IPS-18c (cell line): ENCODE measurements around the gene C11orf97.

ENCODE experiments used
- H3K4me3 ChIP-seq: 2 replicates; pipeline ENCODE4 v1.7.0; 2013; ENCODE audit warnings: low read depth, mild to moderate bottlenecking, low read length, moderate library complexity; ENCODE audit not compliant: insufficient read depth
- H3K9me3 ChIP-seq: one replicate; pipeline ENCODE4 v1.6.1; 2013; ENCODE audit warnings: mild to moderate bottlenecking, low read length, moderate library complexity; ENCODE audit not compliant: control insufficient read depth, insufficient read depth

The C11orf97 gene

GRCh38 chr11:94518300-94518699 lies 6.0 kb downstream of the C11orf97 start:
- H3K4me3 ChIP-seq = no peak overlapping the region
- H3K9me3 ChIP-seq = no peaks in the 10 kb centered on the region

GRCh38 chr11:94519478-94520084 lies 7.3 kb downstream of the C11orf97 start:
- Histone ChIP-seq H3K9me3 (no peaks in the 10 kb centered on the region), H3K4me3 (no peak overlapping the region)

- Histone ChIP-seq H3K4me3 (no peak overlapping the region), H3K9me3 (no peaks in the 10 kb centered on the region)
Observed at GRCh38 chr11:94521684-94522083, 9.4 kb downstream of the C11orf97 start.

DNA sequence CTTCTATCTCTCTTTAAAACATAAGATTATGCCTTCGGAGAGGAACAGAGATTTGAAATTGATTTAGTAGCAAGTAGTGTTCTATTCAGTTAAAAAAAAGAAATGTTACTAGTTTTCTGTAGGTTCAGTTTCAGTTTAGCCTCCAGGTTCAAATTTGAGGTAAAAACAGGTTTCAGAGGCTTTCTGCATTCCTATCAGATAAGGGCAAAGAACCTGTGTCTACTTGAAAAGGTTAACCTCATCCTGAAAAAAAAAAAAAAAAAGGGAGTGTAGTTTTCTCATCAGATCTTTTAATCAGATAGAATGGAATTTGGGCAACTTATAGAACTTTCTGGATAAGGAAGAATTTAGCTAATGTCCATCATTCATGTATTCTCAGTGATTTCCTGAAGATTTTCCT lies 12.1 kb downstream of the C11orf97 start:
- Histone ChIP-seq H3K9me3 (no peaks in the 10 kb centered on the region), H3K4me3 (no peak overlapping the region)

- Histone ChIP-seq H3K4me3 (no peak overlapping the region), H3K9me3 (no peaks in the 10 kb centered on the region)
Observed at GRCh38 chr11:94525546-94526324, 13.5 kb downstream of the C11orf97 start.

GRCh38 chr11:94526645-94527438 lies 14.6 kb downstream of the C11orf97 start:
- Histone ChIP-seq H3K4me3 (no peak overlapping the region), H3K9me3 (no peaks in the 10 kb centered on the region)

DNA sequence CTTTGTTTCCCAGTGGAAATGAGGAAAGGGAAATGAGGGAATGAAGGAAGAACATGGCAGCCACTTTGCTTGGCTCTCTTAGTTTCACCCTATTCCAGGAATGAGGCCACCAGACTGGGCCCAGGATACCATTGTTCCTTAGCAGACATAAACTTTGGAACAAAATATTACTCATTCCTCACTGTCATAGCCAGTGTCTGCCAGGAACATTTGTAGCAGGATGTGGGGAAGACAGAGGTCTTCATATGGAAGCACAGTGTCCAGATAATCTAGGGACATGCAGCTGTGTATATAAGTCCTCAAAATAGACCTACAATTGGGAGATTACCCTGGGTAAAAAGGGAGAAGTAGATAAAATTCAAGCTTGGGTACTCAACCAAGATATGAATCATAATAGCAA lies 16.3 kb downstream of the C11orf97 start:
- H3K9me3 ChIP-seq = no peaks in the 10 kb centered on the region
- H3K4me3 ChIP-seq = no peak overlapping the region

DNA sequence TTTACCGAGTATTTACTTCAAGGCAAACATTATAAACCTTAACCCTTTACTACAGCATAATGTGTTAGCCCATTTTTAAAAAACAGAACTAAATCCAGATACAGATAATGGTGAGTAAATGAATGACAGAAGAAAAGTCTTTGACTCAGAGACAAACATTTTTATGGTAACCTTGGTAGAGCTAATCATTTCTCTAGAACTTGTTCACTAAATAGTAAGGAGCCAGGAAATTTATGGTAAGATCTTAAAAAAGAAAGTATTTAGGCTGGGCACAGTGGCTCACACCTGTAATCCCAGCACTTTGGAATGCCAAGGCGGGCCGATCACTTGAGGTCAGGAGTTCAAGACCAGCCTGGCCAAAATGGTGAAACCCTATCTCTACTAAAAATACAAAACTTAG lies 19.9 kb downstream of the C11orf97 start:
- Histone ChIP-seq H3K4me3 (no peak overlapping the region), H3K9me3 (no peaks in the 10 kb centered on the region)

- H3K4me3 ChIP-seq = no peak overlapping the region
- no peaks in the 10 kb centered on the region for H3K9me3 ChIP-seq
Observed at GRCh38 chr11:94533206-94533605, 20.9 kb downstream of the C11orf97 start.

- no peak overlapping the region for H3K4me3 ChIP-seq
- H3K9me3 ChIP-seq = no peaks in the 10 kb centered on the region
Observed at GRCh38 chr11:94533696-94534630, 21.7 kb downstream of the C11orf97 start.

DNA sequence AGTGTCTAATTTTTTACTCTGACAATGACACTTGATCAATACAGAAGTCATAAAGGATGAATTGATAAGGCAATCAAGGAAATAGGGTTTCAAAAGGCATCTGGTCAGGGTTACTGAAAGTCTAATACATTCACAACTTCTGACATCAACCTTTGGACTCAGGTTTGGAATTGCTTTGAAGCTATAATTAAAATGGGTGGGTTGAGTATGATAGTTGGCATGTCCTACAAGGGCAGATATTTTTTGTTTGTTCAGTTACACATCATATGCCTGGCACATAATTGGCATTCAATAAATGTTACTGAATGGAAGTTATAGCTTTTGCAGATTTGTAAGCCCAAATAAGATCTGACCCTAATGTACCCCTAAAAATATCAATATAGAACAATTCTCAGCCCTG lies 24.1 kb downstream of the C11orf97 start:
- Histone ChIP-seq H3K9me3 (no peaks in the 10 kb centered on the region), H3K4me3 (no peak overlapping the region)

GRCh38 chr11:94537031-94537600 lies 24.9 kb downstream of the C11orf97 start:
- Histone ChIP-seq H3K9me3 (no peaks in the 10 kb centered on the region), H3K4me3 (no peak overlapping the region)

DNA sequence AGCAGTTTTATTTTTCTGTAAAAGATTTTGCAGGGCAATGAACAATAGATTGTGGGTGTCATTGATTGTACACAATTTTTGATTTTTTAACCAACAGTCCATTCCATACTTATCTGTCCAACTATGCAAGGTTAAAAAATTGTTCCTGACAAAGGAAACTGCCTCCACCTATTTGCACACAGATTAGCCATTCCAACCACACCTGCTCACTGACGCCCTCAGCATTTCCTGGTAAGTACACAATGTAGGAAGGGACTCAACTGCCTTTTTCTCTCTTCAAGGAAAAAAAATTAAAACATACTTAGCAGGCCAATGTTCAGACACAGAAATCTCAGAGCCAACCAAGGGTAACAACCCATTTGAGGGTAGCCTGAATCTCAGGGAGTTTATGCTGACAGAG lies 27.2 kb downstream of the C11orf97 start:
- H3K4me3 ChIP-seq = no peak overlapping the region
- H3K9me3 ChIP-seq = no peaks in the 10 kb centered on the region

DNA sequence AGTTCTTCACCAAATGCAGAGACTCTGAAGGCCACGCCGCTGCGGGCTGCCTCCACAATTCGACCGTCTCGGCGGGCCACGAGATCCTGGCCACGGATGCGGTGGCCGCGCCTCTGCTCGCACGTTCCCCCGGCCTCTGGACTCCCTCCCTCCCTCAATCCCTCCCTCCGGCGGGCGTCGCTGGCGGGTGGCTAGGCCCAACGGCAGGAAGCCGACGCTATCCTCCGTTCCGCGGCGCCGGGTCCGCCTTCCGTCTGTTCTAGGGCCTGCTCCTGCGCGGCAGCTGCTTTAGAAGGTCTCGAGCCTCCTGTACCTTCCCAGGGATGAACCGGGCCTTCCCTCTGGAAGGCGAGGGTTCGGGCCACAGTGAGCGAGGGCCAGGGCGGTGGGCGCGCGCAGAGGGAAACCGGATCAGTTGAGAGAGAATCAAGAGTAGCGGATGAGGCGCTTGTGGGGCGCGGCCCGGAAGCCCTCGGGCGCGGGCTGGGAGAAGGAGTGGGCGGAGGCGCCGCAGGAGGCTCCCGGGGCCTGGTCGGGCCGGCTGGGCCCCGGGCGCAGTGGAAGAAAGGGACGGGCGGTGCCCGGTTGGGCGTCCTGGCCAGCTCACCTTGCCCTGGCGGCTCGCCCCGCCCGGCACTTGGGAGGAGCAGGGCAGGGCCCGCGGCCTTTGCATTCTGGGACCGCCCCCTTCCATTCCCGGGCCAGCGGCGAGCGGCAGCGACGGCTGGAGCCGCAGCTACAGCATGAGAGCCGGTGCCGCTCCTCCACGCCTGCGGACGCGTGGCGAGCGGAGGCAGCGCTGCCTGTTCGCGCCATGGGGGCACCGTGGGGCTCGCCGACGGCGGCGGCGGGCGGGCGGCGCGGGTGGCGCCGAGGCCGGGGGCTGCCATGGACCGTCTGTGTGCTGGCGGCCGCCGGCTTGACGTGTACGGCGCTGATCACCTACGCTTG lies 31.7 kb downstream of the C11orf97 start, which contains the start of gene FUT4:
Gene FUT4 (plus strand): TSS at position 227 of the 951 bp plus-strand sequence. CDS start 213 bp downstream, at position 440.
- Histone ChIP-seq H3K9me3 (no peaks in the 10 kb centered on the region), H3K4me3 (peak within 1 kb of the TSS; percentile 70)

- H3K9me3 ChIP-seq = no peaks in the 10 kb centered on the region
- peak overlapping the region; percentile 70 for H3K4me3 ChIP-seq
Observed at GRCh38 chr11:94544646-94545263, 32.5 kb downstream of the C11orf97 start.
